ENCODE measurements around the gene ATF7IP2. TPM values are rescaled to one million over a fixed set of nuclear protein-coding genes. Genes with fewer than 3 reads are reported as not detected.
A peak's percentile ranks its signal among the peaks of the same experiment; 100 is the strongest.

ATF7IP2 gene
- total RNA-seq, 1 donor from 2014 or later = 15.3 TPM

- Mint-ChIP-seq H3K27ac (ENCODE audit: unreplicated experiment) (no peak overlapping the region), H3K4me3 (ENCODE audit: unreplicated experiment) (no peak overlapping the region), H3K9me3 (ENCODE audit: unreplicated experiment) (no peaks in the 10 kb centered on the region), H3K4me1 (ENCODE audit: unreplicated experiment) (no peaks in the 10 kb centered on the region), H3K27me3 (ENCODE audit: unreplicated experiment) (peaks cover 3% of the 10 kb centered on the region), H3K36me3 (ENCODE audit: low read depth, unreplicated experiment) (no peaks in the 10 kb centered on the region)
- DNase-seq (ENCODE audit: low spot score) = no peak
- no peak for TF ChIP-seq CTCF (IDR thresholded peaks at IDR 0.05; ENCODE audit: unreplicated experiment)
These were observed 134.3 kb downstream of the ATF7IP2 start for GRCh38 chr16:10519929-10520868.

- no peak for TF ChIP-seq CTCF (IDR thresholded peaks at IDR 0.05; ENCODE audit: unreplicated experiment)
- Mint-ChIP-seq H3K4me3 (ENCODE audit: unreplicated experiment) (no peak overlapping the region), H3K9me3 (ENCODE audit: unreplicated experiment) (no peaks in the 10 kb centered on the region), H3K27ac (ENCODE audit: unreplicated experiment) (no peak overlapping the region), H3K27me3 (ENCODE audit: unreplicated experiment) (peaks cover 3% of the 10 kb centered on the region), H3K4me1 (ENCODE audit: unreplicated experiment) (no peaks in the 10 kb centered on the region), H3K36me3 (ENCODE audit: low read depth, unreplicated experiment) (no peaks in the 10 kb centered on the region)
- DNase-seq (ENCODE audit: low spot score) = no peak
These were observed 135.2 kb downstream of the ATF7IP2 start for GRCh38 chr16:10520869-10521578.

GRCh38 chr16:10521681-10522274 is 135.9 kb downstream of the ATF7IP2 start:
- no peaks in the 10 kb centered on the region for H3K36me3 Mint-ChIP-seq (ENCODE audit: low read depth, unreplicated experiment)
- H3K27me3 Mint-ChIP-seq (ENCODE audit: unreplicated experiment) = peaks cover 1% of the 10 kb centered on the region
- peak; percentile 62 for DNase-seq (ENCODE audit: low spot score)
- H3K27ac Mint-ChIP-seq (ENCODE audit: unreplicated experiment) = no peak overlapping the region
- no peaks in the 10 kb centered on the region for H3K4me1 Mint-ChIP-seq (ENCODE audit: unreplicated experiment)
- no peaks in the 10 kb centered on the region for H3K9me3 Mint-ChIP-seq (ENCODE audit: unreplicated experiment)
- no peak overlapping the region for H3K4me3 Mint-ChIP-seq (ENCODE audit: unreplicated experiment)
- TF ChIP-seq CTCF (IDR thresholded peaks at IDR 0.05; ENCODE audit: unreplicated experiment) = peak; percentile 92

- TF ChIP-seq CTCF (IDR thresholded peaks at IDR 0.05; ENCODE audit: unreplicated experiment) = no peak
- Mint-ChIP-seq H3K9me3 (ENCODE audit: unreplicated experiment) (no peaks in the 10 kb centered on the region), H3K36me3 (ENCODE audit: low read depth, unreplicated experiment) (no peaks in the 10 kb centered on the region), H3K4me3 (ENCODE audit: unreplicated experiment) (no peak overlapping the region), H3K27ac (ENCODE audit: unreplicated experiment) (no peak overlapping the region), H3K27me3 (ENCODE audit: unreplicated experiment) (peaks cover 1% of the 10 kb centered on the region), H3K4me1 (ENCODE audit: unreplicated experiment) (no peaks in the 10 kb centered on the region)
- no peak for DNase-seq (ENCODE audit: low spot score)
These were observed 137.1 kb downstream of the ATF7IP2 start for GRCh38 chr16:10522966-10523365.
